Loucy (cell line): ENCODE measurements around the gene CEP57.

ENCODE experiments used
- CTCF ChIP-seq: fragments of 200-600 bp; sonication (generic); conservative IDR thresholded peaks from 2 replicates; pipeline ENCODE4 v1.5.1; 2014; ENCODE audit warnings: mild to moderate bottlenecking, antibody characterized with exemption, low read length
- EZH2phosphoT487 ChIP-seq: fragments of 200-600 bp; IDR thresholded peaks from 2 replicates; pipeline ENCODE4 v1.6.1; 2018; ENCODE audit warnings: antibody characterized with exemption, mild to moderate bottlenecking, moderate library complexity, borderline replicate concordance

GRCh38 chr11:95788921-95789505, 1.3 kb upstream of the CEP57 start:
- TF ChIP-seq CTCF, result peak; percentile 40
- no peak for TF ChIP-seq EZH2phosphoT487
